Natural killer cell (primary cell): Measurements from ENCODE around the gene XCR1. TPM values are rescaled to one million over a fixed set of nuclear protein-coding genes. Genes with fewer than 3 reads are reported as not detected.
"Not testable (repeated sequence)": the region's sequence is repeated elsewhere in the genome, so short reads cannot be mapped to it uniquely, and the experiment has no call there.

Experiments
- ATAC-seq, 3 donors: fragments of 150-1000 bp in 2 of 3; fragments of 200-7000 bp in 1 of 3; cut with Tn5 transposase; 1 replicate in 1 of 3; 2 replicates in 2 of 3; pipeline ENCODE4 v1.10.0; 2021; ENCODE audit warnings: mild to moderate bottlenecking in 2 of 3, moderate library complexity in 2 of 3
- DNase-seq, 2 donors: peaks; one replicate each; pipeline versions ENCODE4 v3.0.0 to v3.0.0-alpha.2; 2013 to 2021; ENCODE audit warnings: mixed read lengths in 1 of 2
- H3K27ac ChIP-seq: one replicate; pipeline ENCODE4 v1.5.1; 2013; ENCODE audit warnings: mild to moderate bottlenecking, low read length
- H3K27me3 ChIP-seq: one replicate; pipeline ENCODE4 v1.6.1; 2013; ENCODE audit warnings: low read length; ENCODE audit not compliant: control insufficient read depth, insufficient read depth
- H3K36me3 ChIP-seq: one replicate; pipeline ENCODE4 v1.6.1; 2013; ENCODE audit warnings: low read length; ENCODE audit not compliant: control insufficient read depth, insufficient read depth
- H3K4me1 ChIP-seq: one replicate; pipeline ENCODE4 v1.6.1; 2013; ENCODE audit warnings: low read length; ENCODE audit not compliant: control insufficient read depth, insufficient read depth
- H3K4me3 ChIP-seq: one replicate; pipeline ENCODE4 v1.5.1; 2013; ENCODE audit warnings: low read length
- H3K9me3 ChIP-seq: one replicate; pipeline ENCODE4 v1.6.1; 2013; ENCODE audit warnings: low read length; ENCODE audit not compliant: control insufficient read depth, insufficient read depth
- H3K27ac Mint-ChIP-seq, 2 donors: one replicate each; pipeline ENCODE4 v1.8.0; 2022; ENCODE audit warnings: mild to moderate bottlenecking in 2 of 2, mixed read lengths in 2 of 2, moderate library complexity in 1 of 2
- H3K27me3 Mint-ChIP-seq, 2 donors: one replicate each; pipeline ENCODE4 v1.8.0; 2022; ENCODE audit warnings: low read depth in 2 of 2, mixed read lengths in 2 of 2
- H3K36me3 Mint-ChIP-seq: one replicate; pipeline ENCODE4 v1.8.0; 2022; ENCODE audit warnings: mixed read lengths
- H3K4me1 Mint-ChIP-seq, 2 donors: one replicate each; pipeline ENCODE4 v1.8.0; 2022; ENCODE audit warnings: mixed read lengths in 2 of 2
- H3K4me3 Mint-ChIP-seq: one replicate; pipeline ENCODE4 v1.8.0; 2022; ENCODE audit warnings: mild to moderate bottlenecking, moderate library complexity, mixed read lengths
- H3K9me3 Mint-ChIP-seq, 2 donors: one replicate each; pipeline ENCODE4 v1.8.0; 2022; ENCODE audit warnings: mixed read lengths in 2 of 2
- CTCF ChIP-seq: fragments of 200-600 bp; IDR thresholded peaks from one replicate; pipeline ENCODE4 v1.8.0; 2022; ENCODE audit warnings: antibody characterized with exemption
- WGBS: methylation state at CpG from one replicate; pipeline ENCODE4 v1.1.7; 2013; ENCODE audit warnings: missing lambda C conversion rate; ENCODE audit not compliant: insufficient coverage; 5-methylcytosine and 5-hydroxymethylcytosine counted together
- intact Hi-C: fragments of 100-400 bp; cut with micrococcal nuclease; formaldehyde crosslinking; loops from one replicate; pipeline ENCODE4 v1.14.2; 2022
- total RNA-seq, 4 donors: library from RNA; stranded (reverse); fragments of 120-200 nt in 1 of 4; gene quantifications; one replicate each; pipeline versions ENCODE4 v1.2.3 to v1.2.4, GENCODE V29; 2013 to 2022

The XCR1 gene
- total RNA-seq, 3 donors from 2014 or later (not counting 1 experiment from before 2014, with no cell fraction given): 0.21 TPM; not detected in 2

GRCh38 chr3:46058981-46059380, 31.7 kb upstream of the XCR1 start:
- TF ChIP-seq CTCF: no peak
- no peaks in the 10 kb centered on the region for H3K36me3 Mint-ChIP-seq
- H3K9me3 ChIP-seq: no peaks in the 10 kb centered on the region
- H3K4me1 Mint-ChIP-seq: no peaks in the 10 kb centered on the region
- intact Hi-C loops: no loop called here
- H3K27ac ChIP-seq: no peak overlapping the region
- H3K27ac Mint-ChIP-seq: no peak overlapping the region
- no peak overlapping the region for H3K4me3 ChIP-seq
- no peaks in the 10 kb centered on the region for H3K27me3 ChIP-seq
- ATAC-seq: no peak
- no peak overlapping the region for H3K4me3 Mint-ChIP-seq
- 80% methylated on average over 1 of the region's 1 CpG for WGBS
- DNase-seq: no peak
- peaks cover 7% of the 10 kb centered on the region for H3K4me1 ChIP-seq
- no peaks in the 10 kb centered on the region for H3K9me3 Mint-ChIP-seq
- H3K27me3 Mint-ChIP-seq: peaks cover 8 to 18% of the 10 kb centered on the region in 2 donors
- H3K36me3 ChIP-seq: no peaks in the 10 kb centered on the region

GRCh38 chr3:46057716-46058115, 30.4 kb upstream of the XCR1 start:
- no peaks in the 10 kb centered on the region for H3K9me3 Mint-ChIP-seq
- DNase-seq: no peak
- no peak overlapping the region for H3K27ac Mint-ChIP-seq
- H3K4me1 Mint-ChIP-seq: no peaks in the 10 kb centered on the region
- WGBS: 88% methylated on average over 1 of the region's 3 CpGs
- H3K27me3 Mint-ChIP-seq: peaks cover 9 to 23% of the 10 kb centered on the region in 2 donors
- Histone ChIP-seq H3K4me3 (no peak overlapping the region), H3K27me3 (no peaks in the 10 kb centered on the region), H3K36me3 (no peaks in the 10 kb centered on the region), H3K9me3 (no peaks in the 10 kb centered on the region), H3K27ac (no peak overlapping the region), H3K4me1 (peaks cover 7% of the 10 kb centered on the region)
- no peaks in the 10 kb centered on the region for H3K36me3 Mint-ChIP-seq
- TF ChIP-seq CTCF: no peak
- ATAC-seq: no peak
- intact Hi-C loops: no loop called here
- H3K4me3 Mint-ChIP-seq: no peak overlapping the region

- Mint-ChIP-seq H3K4me3 (no peak overlapping the region), H3K36me3 (no peaks in the 10 kb centered on the region), H3K4me1 (no peaks in the 10 kb centered on the region), H3K27me3 (peaks cover 9 to 23% of the 10 kb centered on the region in 2 donors), H3K27ac (no peak overlapping the region), H3K9me3 (no peaks in the 10 kb centered on the region)
- intact Hi-C loops: no loop called here
- WGBS: 100% methylated on average over 2 of the region's 2 CpGs
- no peaks in the 10 kb centered on the region for H3K9me3 ChIP-seq
- no peak for TF ChIP-seq CTCF
- no peaks in the 10 kb centered on the region for H3K27me3 ChIP-seq
- H3K36me3 ChIP-seq: no peaks in the 10 kb centered on the region
- DNase-seq (no peak), ATAC-seq (no peak)
- H3K4me1 ChIP-seq: peaks cover 7% of the 10 kb centered on the region
- H3K27ac ChIP-seq: no peak overlapping the region
- H3K4me3 ChIP-seq: no peak overlapping the region
These were observed 29.4 kb upstream of the XCR1 start for GRCh38 chr3:46056686-46057085.

- H3K9me3 ChIP-seq, H3K27ac Mint-ChIP-seq, H3K36me3 Mint-ChIP-seq, H3K27me3 ChIP-seq, H3K36me3 ChIP-seq, H3K4me1 Mint-ChIP-seq, H3K27ac ChIP-seq, H3K9me3 Mint-ChIP-seq, H3K4me3 Mint-ChIP-seq, ATAC-seq, H3K4me3 ChIP-seq, H3K4me1 ChIP-seq, DNase-seq, intact Hi-C loops: not testable (repeated sequence)
- WGBS: 90% methylated on average over 13 of the region's 13 CpGs
- H3K27me3 Mint-ChIP-seq: peaks cover 10 to 30% of the 10 kb centered on the region in 2 donors
These were observed 26.7 kb upstream of the XCR1 start for GRCh38 chr3:46053761-46054515.

GRCh38 chr3:46053265-46053664, 26.0 kb upstream of the XCR1 start:
- DNase-seq, H3K9me3 Mint-ChIP-seq, H3K27ac Mint-ChIP-seq, H3K27ac ChIP-seq, ATAC-seq, H3K9me3 ChIP-seq, H3K4me3 ChIP-seq, H3K4me1 ChIP-seq, H3K27me3 ChIP-seq, intact Hi-C loops, H3K36me3 ChIP-seq, H3K4me3 Mint-ChIP-seq, H3K4me1 Mint-ChIP-seq, H3K36me3 Mint-ChIP-seq: not testable (repeated sequence)
- 92% methylated on average over 6 of the region's 8 CpGs for WGBS
- peaks cover 10 to 31% of the 10 kb centered on the region in 2 donors for H3K27me3 Mint-ChIP-seq
